ENCODE results near the gene ZNF385C.
"Not testable (repeated sequence)": the region's sequence is repeated elsewhere in the genome, so short reads cannot be mapped to it uniquely, and the experiment has no call there.

The ZNF385C gene

GRCh38 chr17:42097691-42098631 lies at the start of gene ZNF385C:
Gene ZNF385C (minus strand): TSS chr17:42098473. CDS start chr17:42063056, 35,417 bp downstream.
- no peak within 1 kb of the TSS for H3K4me3 ChIP-seq (ENCODE audit: control insufficient read depth, low read depth, low read length)
- no peak for DNase-seq (ENCODE audit: low read depth)
- TF ChIP-seq CTCF (conservative IDR thresholded peaks at IDR 0.05; ENCODE audit: control insufficient read depth, insufficient read depth, low read depth, low read length) = no peak

GRCh38 chr17:42146911-42147607 lies 48.8 kb upstream of the ZNF385C start:
- no peak for DNase-seq (ENCODE audit: low read depth)
- no peak for TF ChIP-seq CTCF (conservative IDR thresholded peaks at IDR 0.05; ENCODE audit: control insufficient read depth, insufficient read depth, low read depth, low read length)
- no peak overlapping the region for H3K4me3 ChIP-seq (ENCODE audit: control insufficient read depth, low read depth, low read length)

GRCh38 chr17:42143138-42143537 lies 44.9 kb upstream of the ZNF385C start:
- not testable (repeated sequence) for H3K4me3 ChIP-seq (ENCODE audit: control insufficient read depth, low read depth, low read length); DNase-seq (ENCODE audit: low read depth)

- peak; percentile 82 for DNase-seq (ENCODE audit: low read depth)
- TF ChIP-seq CTCF (conservative IDR thresholded peaks at IDR 0.05; ENCODE audit: control insufficient read depth, insufficient read depth, low read depth, low read length) = no peak
- H3K4me3 ChIP-seq (ENCODE audit: control insufficient read depth, low read depth, low read length) = no peak overlapping the region
These were observed 44.2 kb upstream of the ZNF385C start for GRCh38 chr17:42142371-42142896.

- TF ChIP-seq CTCF (conservative IDR thresholded peaks at IDR 0.05; ENCODE audit: control insufficient read depth, insufficient read depth, low read depth, low read length) = no peak
- DNase-seq (ENCODE audit: low read depth) = no peak
- no peak overlapping the region for H3K4me3 ChIP-seq (ENCODE audit: control insufficient read depth, low read depth, low read length)
These were observed 43.1 kb upstream of the ZNF385C start for GRCh38 chr17:42141382-42141781.

- DNase-seq (ENCODE audit: low read depth) = not testable (repeated sequence)
These were observed 42.4 kb upstream of the ZNF385C start for GRCh38 chr17:42140690-42141089.

GRCh38 chr17:42138749-42139492 lies 40.6 kb upstream of the ZNF385C start:
- TF ChIP-seq CTCF (conservative IDR thresholded peaks at IDR 0.05; ENCODE audit: control insufficient read depth, insufficient read depth, low read depth, low read length) = no peak
- H3K4me3 ChIP-seq (ENCODE audit: control insufficient read depth, low read depth, low read length) = no peak overlapping the region
- DNase-seq (ENCODE audit: low read depth) = no peak

More at GRCh38 chr17:42140690-42141089, 42.4 kb upstream of the ZNF385C start:
- H3K4me3 ChIP-seq (ENCODE audit: control insufficient read depth, low read depth, low read length) = not testable (repeated sequence)

All from fibroblast of mammary gland (primary cell).